22Rv1 (cell line): ENCODE results near the gene SIRT2.
"Not testable (repeated sequence)": the region's sequence is repeated elsewhere in the genome, so short reads cannot be mapped to it uniquely, and the experiment has no call there.

Experiments used
- H3K27ac ChIP-seq: fragments of 450-650 bp; 2 replicates; pipeline ENCODE4 v1.5.1; 2017
- ZFX ChIP-seq: fragments of 450-650 bp; IDR thresholded peaks from 2 replicates; pipeline ENCODE4 v1.6.1; 2017; ENCODE audit warnings: antibody characterized with exemption, borderline replicate concordance
- TF ChIP-seq, protein P1 (sequence below): fragments of 450-650 bp; IDR thresholded peaks from 2 replicates; pipeline ENCODE4 v1.5.1; 2017; ENCODE audit warnings: mild to moderate bottlenecking

The SIRT2 gene

DNA sequence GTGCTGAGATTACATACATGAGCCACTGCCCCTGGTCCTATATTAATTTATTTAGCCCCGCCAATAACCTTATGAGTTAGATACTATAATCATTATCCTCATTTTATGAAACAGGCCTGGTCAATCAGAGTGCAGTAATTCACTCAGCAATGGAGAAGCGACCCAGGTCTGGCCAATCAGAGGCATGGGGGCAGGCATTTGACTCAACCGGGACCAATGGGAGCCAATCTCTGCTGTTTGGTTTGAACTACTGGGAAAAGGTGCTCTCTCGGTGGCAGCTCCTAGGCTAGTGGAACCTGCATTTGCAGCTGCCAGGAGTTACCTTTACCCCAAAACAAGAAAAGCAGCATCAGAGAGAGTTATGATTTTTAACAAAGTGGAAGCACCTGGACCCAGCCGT lies 6.6 kb downstream of the SIRT2 start:
- TF ChIP-seq ZFX: no peak
- TF ChIP-seq, protein P1, sequence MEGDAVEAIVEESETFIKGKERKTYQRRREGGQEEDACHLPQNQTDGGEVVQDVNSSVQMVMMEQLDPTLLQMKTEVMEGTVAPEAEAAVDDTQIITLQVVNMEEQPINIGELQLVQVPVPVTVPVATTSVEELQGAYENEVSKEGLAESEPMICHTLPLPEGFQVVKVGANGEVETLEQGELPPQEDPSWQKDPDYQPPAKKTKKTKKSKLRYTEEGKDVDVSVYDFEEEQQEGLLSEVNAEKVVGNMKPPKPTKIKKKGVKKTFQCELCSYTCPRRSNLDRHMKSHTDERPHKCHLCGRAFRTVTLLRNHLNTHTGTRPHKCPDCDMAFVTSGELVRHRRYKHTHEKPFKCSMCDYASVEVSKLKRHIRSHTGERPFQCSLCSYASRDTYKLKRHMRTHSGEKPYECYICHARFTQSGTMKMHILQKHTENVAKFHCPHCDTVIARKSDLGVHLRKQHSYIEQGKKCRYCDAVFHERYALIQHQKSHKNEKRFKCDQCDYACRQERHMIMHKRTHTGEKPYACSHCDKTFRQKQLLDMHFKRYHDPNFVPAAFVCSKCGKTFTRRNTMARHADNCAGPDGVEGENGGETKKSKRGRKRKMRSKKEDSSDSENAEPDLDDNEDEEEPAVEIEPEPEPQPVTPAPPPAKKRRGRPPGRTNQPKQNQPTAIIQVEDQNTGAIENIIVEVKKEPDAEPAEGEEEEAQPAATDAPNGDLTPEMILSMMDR: no peak
- H3K27ac ChIP-seq: no peak overlapping the region

DNA sequence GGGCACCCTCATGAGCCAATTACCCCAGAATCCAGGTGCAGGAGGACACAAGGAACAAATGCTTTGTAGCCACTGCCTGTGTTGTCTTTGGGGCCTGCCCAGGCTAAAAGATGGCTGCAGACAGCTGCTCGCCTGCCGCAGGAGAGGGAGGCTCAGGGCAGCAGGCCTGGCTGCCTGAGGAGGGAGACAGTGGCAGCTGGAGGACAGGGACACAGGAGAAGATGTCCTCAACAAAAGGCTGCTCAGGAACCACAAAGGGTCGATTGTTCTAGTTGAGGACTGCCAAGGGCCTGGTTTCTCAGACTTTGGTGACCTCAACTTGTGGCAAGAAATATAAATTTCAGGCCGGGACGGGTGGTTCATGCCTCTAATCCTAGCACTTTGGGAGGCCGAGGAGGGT lies 7.6 kb downstream of the SIRT2 start:
- no peak overlapping the region for H3K27ac ChIP-seq
- TF ChIP-seq, protein P1: no peak
- no peak for TF ChIP-seq ZFX

DNA sequence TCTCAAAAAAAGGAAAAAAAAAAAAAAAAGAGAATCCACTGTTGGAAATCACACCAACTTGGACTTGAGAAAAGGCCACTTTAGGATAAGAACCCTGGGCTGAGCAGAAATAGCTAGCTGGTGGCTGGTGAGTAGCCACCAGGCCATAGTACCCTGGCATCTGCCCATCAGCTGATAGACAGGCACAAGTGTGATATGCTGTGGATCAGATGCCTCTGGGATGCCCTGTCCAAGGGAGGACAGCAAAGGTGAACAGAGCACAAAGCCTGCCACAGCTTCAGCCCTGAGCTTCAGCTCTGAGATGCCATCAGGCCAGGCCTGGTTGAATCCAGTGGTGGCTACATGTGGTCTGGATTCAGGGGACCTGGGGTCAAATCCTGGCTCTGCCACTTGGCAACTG lies 8.7 kb downstream of the SIRT2 start:
- TF ChIP-seq, protein P1: no peak
- H3K27ac ChIP-seq: no peak overlapping the region

DNA sequence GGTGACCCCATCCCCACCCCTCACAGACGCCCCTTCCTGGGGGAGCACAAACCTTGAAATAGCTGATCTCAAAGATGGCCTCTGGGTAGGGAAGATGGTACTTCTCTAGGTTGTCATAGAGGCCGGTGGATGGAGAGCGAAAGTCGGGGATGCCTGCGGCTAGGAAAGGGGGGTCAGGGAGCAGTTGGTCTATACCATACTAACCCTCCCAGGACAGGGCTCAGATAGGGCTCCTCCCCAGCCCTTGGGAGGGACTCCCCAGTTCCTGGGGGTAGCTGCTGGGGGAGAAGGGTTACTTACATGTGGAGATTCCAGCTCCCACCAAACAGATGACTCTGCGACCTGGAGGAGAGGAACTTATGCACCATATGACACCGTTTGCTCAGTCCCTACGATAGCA lies 9.6 kb downstream of the SIRT2 start:
- TF ChIP-seq, protein P1: no peak
- TF ChIP-seq ZFX: no peak
- no peak overlapping the region for H3K27ac ChIP-seq

DNA sequence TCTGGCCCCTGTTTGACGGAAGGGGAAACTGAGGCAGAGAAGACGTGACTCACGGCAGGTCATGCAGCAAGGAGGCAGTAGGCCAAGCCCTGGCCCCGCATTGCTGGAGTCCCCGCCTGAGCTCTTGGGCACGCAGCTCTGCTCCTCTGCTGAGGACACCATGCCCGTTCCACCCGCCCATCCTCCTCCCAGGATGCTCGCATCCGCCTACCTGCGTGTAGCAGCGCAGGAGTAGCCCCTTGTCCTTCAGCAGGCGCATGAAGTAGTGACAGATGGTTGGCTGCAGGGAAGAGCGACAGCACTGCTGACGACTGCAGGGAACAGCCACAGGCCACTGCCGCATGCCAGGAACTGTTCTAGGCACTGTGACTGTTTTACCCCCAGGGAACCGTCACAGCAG lies 10.5 kb downstream of the SIRT2 start:
- TF ChIP-seq ZFX: no peak
- TF ChIP-seq, protein P1: no peak
- H3K27ac ChIP-seq: no peak overlapping the region

DNA sequence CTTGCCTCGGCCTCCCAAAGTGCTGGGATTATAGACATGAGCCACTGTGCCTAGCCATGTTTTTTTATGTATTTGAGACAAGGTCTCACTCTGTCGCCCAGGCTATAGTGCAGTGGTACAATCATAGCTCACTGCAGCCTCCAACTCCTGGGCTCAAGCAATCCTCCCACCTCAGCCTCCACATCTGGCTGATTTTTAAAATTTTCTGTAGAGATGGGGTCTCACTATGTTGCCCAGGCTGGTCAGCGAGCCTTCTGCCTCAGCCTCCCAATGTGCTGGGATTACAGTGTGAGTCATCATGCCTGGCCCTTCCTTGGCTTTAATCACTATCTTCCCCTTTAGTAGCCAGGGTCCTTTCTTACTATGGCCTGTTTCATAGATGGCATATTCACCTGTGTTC lies 14.7 kb downstream of the SIRT2 start:
- not testable (repeated sequence) for H3K27ac ChIP-seq

DNA sequence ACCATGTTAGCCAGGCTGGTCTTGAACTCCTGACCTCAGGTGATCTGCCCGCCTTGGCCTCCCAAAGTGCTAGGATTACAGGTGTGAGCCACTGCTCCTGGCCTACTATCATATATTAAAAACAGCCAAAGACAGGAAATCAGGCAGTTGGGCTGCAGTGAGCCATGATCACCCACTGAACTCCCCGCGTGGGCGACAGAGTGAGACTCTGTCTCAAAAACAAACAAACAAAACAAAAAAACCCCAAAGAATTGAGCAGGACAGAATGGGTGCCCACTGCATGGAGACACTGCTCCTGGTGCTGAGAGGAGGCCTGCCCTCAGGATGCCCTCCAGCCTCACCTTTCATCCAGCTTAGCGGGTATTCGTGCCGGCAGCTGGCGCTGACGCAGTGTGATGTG lies 16.1 kb downstream of the SIRT2 start:
- no peak overlapping the region for H3K27ac ChIP-seq
- no peak for TF ChIP-seq ZFX
- TF ChIP-seq, protein P1: no peak

DNA sequence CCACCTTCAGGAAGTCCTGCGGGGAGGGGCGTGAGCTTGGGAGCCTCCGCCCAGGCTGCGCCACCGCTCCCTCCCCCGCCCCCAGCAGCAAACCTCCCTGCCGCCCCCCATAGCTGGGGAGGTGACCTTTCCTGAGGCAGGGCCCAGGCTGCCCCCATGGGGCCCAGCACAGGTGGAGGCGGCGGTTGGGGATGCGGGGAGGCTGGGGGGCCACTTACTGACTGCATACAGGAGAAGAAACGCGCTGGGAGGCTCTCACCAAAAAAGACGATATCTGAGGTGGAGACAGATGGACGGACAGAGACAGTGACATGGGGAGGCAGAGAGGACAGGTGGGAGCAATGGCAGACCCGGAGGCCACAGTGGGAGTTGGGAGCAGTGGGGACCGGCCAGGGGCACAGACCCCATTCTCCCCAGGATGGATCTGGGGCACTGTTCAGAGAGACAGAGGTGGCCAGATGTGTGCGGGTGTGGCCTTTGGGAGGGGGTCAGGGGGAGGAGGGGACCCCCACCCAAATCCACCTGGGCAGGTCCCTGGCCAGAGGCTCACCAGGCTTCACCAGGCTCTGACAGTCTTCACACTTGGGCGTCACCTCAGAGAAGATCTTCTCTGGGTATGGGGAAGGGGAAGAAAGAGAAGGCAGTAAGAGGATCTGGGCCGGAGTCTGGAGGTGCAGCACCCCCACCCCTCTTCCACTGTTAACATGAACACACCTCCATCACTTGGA lies 18.4 kb downstream of the SIRT2 start:
- TF ChIP-seq, protein P1: no peak
- TF ChIP-seq ZFX: no peak
- H3K27ac ChIP-seq: no peak overlapping the region
